IMR-90 (cell line): Measurements from ENCODE around the gene RER1. TPM values are rescaled to one million over a fixed set of nuclear protein-coding genes. Genes with fewer than 3 reads are reported as not detected.

Experiments
- ATAC-seq: fragments of 200-7000 bp; cut with Tn5 transposase; 2 replicates; pipeline ENCODE4 v1.9.1; 2020; ENCODE audit warnings: low read depth, mild to moderate bottlenecking, moderate library complexity
- BruUV-seq: library from RNA; stranded (reverse); fragments of 400-500 nt; replicated peaks from 2 replicates; lab custom pipeline; 2021; lab: Mats Ljungman, UMichigan
- CTCF ChIA-PET: fragments of 300-600 bp; formaldehyde crosslinking; extraction: SDS; loops from one replicate; lab custom pipeline; 2021; ENCODE audit warnings: antibody characterized with exemption; lab: Yijun Ruan, JAX
- POLR2A ChIA-PET: fragments of 300-600 bp; sonication (Branson Sonifier 250); formaldehyde crosslinking; loops from one replicate; lab custom pipeline; 2022; ENCODE audit warnings: antibody characterized with exemption; ENCODE audit not compliant: unreplicated experiment; lab: Charles Lee
- DNase-seq: peaks from one replicate; pipeline ENCODE4 v3.0.0; 2013
- H2AFZ ChIP-seq: replicated peaks from 2 replicates; pipeline ENCODE3; 2013; ENCODE audit warnings: low read length, mild to moderate bottlenecking; ENCODE audit not compliant: poor library complexity
- H2AK5ac ChIP-seq: 2 replicates; pipeline ENCODE4 v1.6.1; 2013; ENCODE audit warnings: low read depth, low read length, inconsistent platforms
- H2AK9ac ChIP-seq: replicated peaks from 2 replicates; pipeline ENCODE3; 2013; ENCODE audit warnings: mild to moderate bottlenecking, low read depth, low read length, moderate library complexity; ENCODE audit not compliant: poor library complexity
- H2BK120ac ChIP-seq: 2 replicates; pipeline ENCODE4 v1.6.1; 2013; ENCODE audit warnings: low read depth, low read length, inconsistent platforms
- H2BK15ac ChIP-seq: 3 replicates; pipeline ENCODE4 v1.6.1; 2013; ENCODE audit warnings: low read depth, low read length, inconsistent platforms
- H2BK20ac ChIP-seq: 2 replicates; pipeline ENCODE4 v1.6.1; 2013; ENCODE audit warnings: low read depth, mild to moderate bottlenecking, inconsistent platforms, low read length, moderate library complexity
- H2BK5ac ChIP-seq: 2 replicates; pipeline ENCODE4 v1.6.1; 2013; ENCODE audit warnings: mild to moderate bottlenecking, low read depth, low read length, inconsistent platforms; ENCODE audit not compliant: poor library complexity, severe bottlenecking
- H3K14ac ChIP-seq: replicated peaks from 2 replicates; pipeline ENCODE4 v1.6.1; 2013; ENCODE audit warnings: low read depth, low read length, inconsistent platforms
- H3K18ac ChIP-seq: 2 replicates; pipeline ENCODE4 v1.6.1; 2013; ENCODE audit warnings: low read depth, low read length, control low read depth
- H3K23ac ChIP-seq: 2 replicates; pipeline ENCODE4 v1.6.1; 2013; ENCODE audit warnings: low read depth, low read length, inconsistent platforms
- H3K27ac ChIP-seq: 2 replicates; pipeline ENCODE4 v1.5.1; 2013; ENCODE audit warnings: mild to moderate bottlenecking, control low read depth, low read length; ENCODE audit not compliant: insufficient read depth
- H3K27me3 ChIP-seq: 2 replicates; pipeline ENCODE4 v1.6.1; 2013; ENCODE audit warnings: low read length; ENCODE audit not compliant: control insufficient read depth, insufficient read depth
- H3K36me3 ChIP-seq: 2 replicates; pipeline ENCODE4 v1.6.1; 2013; ENCODE audit warnings: low read length, mixed read lengths; ENCODE audit not compliant: control insufficient read depth, insufficient read depth
- H3K4ac ChIP-seq: 2 replicates; pipeline ENCODE4 v1.6.1; 2013; ENCODE audit warnings: low read depth, low read length, inconsistent platforms
- H3K4me1 ChIP-seq: 2 replicates; pipeline ENCODE4 v1.6.1; 2013; ENCODE audit warnings: low read length, mixed read lengths; ENCODE audit not compliant: control insufficient read depth, insufficient read depth
- H3K4me2 ChIP-seq: 2 replicates; pipeline ENCODE4 v1.6.1; 2013; ENCODE audit warnings: low read depth, mild to moderate bottlenecking, control low read depth, low read length, moderate library complexity
- H3K4me3 ChIP-seq: 2 replicates; pipeline ENCODE4 v1.5.1; 2013; ENCODE audit warnings: low read depth, mild to moderate bottlenecking, control low read depth, low read length, moderate library complexity; ENCODE audit not compliant: insufficient read depth
- H3K56ac ChIP-seq: 2 replicates; pipeline ENCODE4 v1.6.1; 2013; ENCODE audit warnings: low read length, inconsistent platforms; ENCODE audit not compliant: insufficient read depth; ENCODE audit errors: extremely low read depth
- H3K79me1 ChIP-seq, 2 experiments: 2 replicates each; pipeline ENCODE4 v1.6.1; 2013; ENCODE audit warnings: low read length in 2 of 2, inconsistent platforms in 1 of 2, low read depth in 1 of 2
- H3K9ac ChIP-seq: 2 replicates; pipeline ENCODE4 v1.6.1; 2013; ENCODE audit warnings: low read depth, low read length, control low read depth
- H3K9me1 ChIP-seq: 2 replicates; pipeline ENCODE4 v1.6.1; 2013; ENCODE audit warnings: low read length, inconsistent platforms; ENCODE audit not compliant: insufficient read depth
- H3K9me3 ChIP-seq: 2 replicates; pipeline ENCODE4 v1.6.1; 2013; ENCODE audit warnings: low read length; ENCODE audit not compliant: control insufficient read depth, insufficient read depth
- H4K20me1 ChIP-seq: 2 replicates; pipeline ENCODE4 v1.6.1; 2013; ENCODE audit warnings: low read length, inconsistent platforms; ENCODE audit not compliant: insufficient read depth
- H4K5ac ChIP-seq: 2 replicates; pipeline ENCODE4 v1.6.1; 2013; ENCODE audit warnings: mild to moderate bottlenecking, low read depth, low read length, control low read depth
- H4K8ac ChIP-seq, 2 experiments: 2 replicates each; pipeline ENCODE4 v1.6.1; 2013; ENCODE audit warnings: low read depth in 2 of 2, low read length in 2 of 2, control low read depth in 1 of 2, inconsistent platforms in 1 of 2
- H4K91ac ChIP-seq: 2 replicates; pipeline ENCODE4 v1.6.1; 2013; ENCODE audit warnings: low read depth, low read length, inconsistent platforms; ENCODE audit not compliant: insufficient read depth
- BHLHE40 ChIP-seq: fragments of 150-350 bp; IDR thresholded peaks from 2 replicates; pipeline ENCODE4 v1.6.1; 2016; ENCODE audit warnings: mild to moderate bottlenecking, low read depth, low read length
- CEBPB ChIP-seq: IDR thresholded peaks from 2 replicates; pipeline ENCODE4 v1.6.1; 2012; ENCODE audit warnings: low read depth, low read length, improper control_type of control experiment
- CHD1 ChIP-seq: IDR thresholded peaks from 2 replicates; pipeline ENCODE4 v1.6.1; 2012; ENCODE audit warnings: low read depth, low read length, improper control_type of control experiment
- FOS ChIP-seq: fragments of 150-350 bp; IDR thresholded peaks from 2 replicates; pipeline ENCODE4 v1.6.1; 2016; ENCODE audit warnings: low read depth, low read length
- MAZ ChIP-seq: IDR thresholded peaks from 2 replicates; pipeline ENCODE4 v1.6.1; 2012; ENCODE audit warnings: low read depth, mild to moderate bottlenecking, low read length, improper control_type of control experiment, moderate library complexity, borderline replicate concordance
- MXI1 ChIP-seq: IDR thresholded peaks from 2 replicates; pipeline ENCODE4 v1.6.1; 2012; ENCODE audit warnings: low read depth, mild to moderate bottlenecking, low read length, moderate library complexity, borderline replicate concordance
- NFE2L2 ChIP-seq: fragments of 150-350 bp; IDR thresholded peaks from 2 replicates; pipeline ENCODE4 v1.6.1; 2016; ENCODE audit warnings: low read depth, mild to moderate bottlenecking, low read length
- POLR2A ChIP-seq: IDR thresholded peaks from 2 replicates; pipeline ENCODE4 v1.6.1; 2012; ENCODE audit warnings: mild to moderate bottlenecking, low read depth, low read length
- RAD21 ChIP-seq: IDR thresholded peaks from 2 replicates; pipeline ENCODE4 v1.6.1; 2012; ENCODE audit warnings: low read length, improper control_type of control experiment
- RCOR1 ChIP-seq: IDR thresholded peaks from 2 replicates; pipeline ENCODE4 v1.6.1; 2012; ENCODE audit warnings: mild to moderate bottlenecking, low read length, improper control_type of control experiment; ENCODE audit not compliant: insufficient replicate concordance
- RFX5 ChIP-seq: IDR thresholded peaks from 2 replicates; pipeline ENCODE4 v1.8.0; 2012; ENCODE audit warnings: low read depth, mild to moderate bottlenecking, low read length, moderate library complexity
- SMC3 ChIP-seq: fragments of 150-350 bp; IDR thresholded peaks from 2 replicates; pipeline ENCODE4 v1.6.1; 2016; ENCODE audit warnings: low read depth, mild to moderate bottlenecking, antibody characterized with exemption, low read length, moderate library complexity
- WGBS, 2 experiments: methylation state at CpG; one replicate each; pipeline versions ENCODE4 v1.1.5 to v1.1.7; 2013; ENCODE audit warnings: missing lambda C conversion rate in 2 of 2; ENCODE audit not compliant: insufficient read length in 1 of 2; ENCODE audit errors: extremely low coverage in 2 of 2; 5-methylcytosine and 5-hydroxymethylcytosine counted together
- dilution Hi-C: fragments of 300-500 bp; cut with HindIII; formaldehyde crosslinking; loops from one replicate; pipeline ENCODE4 v1.14.3; 2018; ENCODE audit warnings: low sequenced_read_pairs; ENCODE audit not compliant: unreplicated experiment
- in situ Hi-C: fragments of 300-500 bp; cut with MboI; formaldehyde crosslinking; loops from 3 replicates; pipeline ENCODE4 v1.14.3; 2019; ENCODE audit warnings: low sequenced_read_pairs, inconsistent platforms, mixed read lengths
- intact Hi-C: fragments of 100-400 bp; cut with micrococcal nuclease; formaldehyde crosslinking; loops from 2 replicates; pipeline ENCODE4 v1.10.0; 2022
- polyA plus RNA-seq, 3 experiments: library from polyadenylated mRNA; depleted of rRNA; stranded (reverse); fragments of >200 nt; gene quantifications; 2 replicates each; pipeline ENCODE4 v1.2.3, GENCODE V29; 2012; ENCODE audit warnings: low replicate concordance in 1 of 3
- total RNA-seq: library from RNA; depleted of rRNA; stranded (reverse); fragments of >200 nt; gene quantifications from 2 replicates; pipeline ENCODE4 v1.2.3, GENCODE V29; 2012
- TF ChIP-seq, protein P1 (sequence below): conservative IDR thresholded peaks from 2 replicates; pipeline ENCODE4 v1.5.1; 2012; ENCODE audit warnings: mild to moderate bottlenecking, low read depth, low read length, improper control_type of control experiment
- TF ChIP-seq, protein P2 (sequence below): fragments of 150-350 bp; IDR thresholded peaks from 2 replicates; pipeline ENCODE4 v1.6.1; 2016; ENCODE audit warnings: low read depth, mild to moderate bottlenecking, low read length, moderate library complexity, borderline replicate concordance
- TF ChIP-seq, protein P3 (sequence below): fragments of 150-350 bp; IDR thresholded peaks from 2 replicates; pipeline ENCODE4 v1.6.1; 2017; ENCODE audit warnings: mild to moderate bottlenecking, antibody characterized with exemption, low read length, low read depth

RER1 gene
- total and polyA plus RNA-seq, 2 of the 4 experiments (the other 2 are of a cell fraction) = 47.1 to 240 TPM

DNA sequence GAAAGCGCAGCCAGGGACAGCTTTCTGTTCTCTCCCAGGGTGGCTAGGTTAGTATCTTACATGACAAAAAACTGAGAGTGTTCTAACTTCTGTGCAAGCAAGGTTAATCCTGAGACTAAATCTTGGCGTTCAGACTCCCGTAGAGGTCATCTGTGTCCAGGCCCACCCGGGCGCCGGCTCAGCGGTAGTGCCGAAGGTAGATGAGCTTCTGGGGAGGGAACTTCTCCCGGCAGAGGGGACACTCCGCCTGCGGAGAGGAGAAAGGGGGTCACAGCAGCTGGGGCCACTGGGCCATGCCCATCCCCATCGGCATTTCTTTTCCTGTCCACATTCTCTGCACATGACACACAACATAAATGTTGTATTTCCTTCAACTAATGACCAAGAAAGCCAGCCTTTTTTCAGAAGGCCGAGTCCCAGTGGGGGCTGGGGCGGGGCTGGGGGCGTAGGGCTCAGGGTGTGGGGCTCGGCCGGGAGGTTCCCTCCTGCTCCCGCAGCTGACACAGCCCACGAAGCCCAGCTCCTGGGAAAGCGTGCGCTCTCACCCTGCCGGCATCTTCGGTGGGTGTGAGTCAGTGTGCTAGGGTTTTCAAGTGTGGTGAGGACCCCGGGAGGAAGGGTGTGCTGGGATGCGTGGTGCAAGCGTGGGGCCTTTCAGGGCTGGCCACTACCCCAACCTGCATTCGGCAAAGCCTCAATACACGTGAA is 14.1 kb downstream of the RER1 start:
- H2AK9ac ChIP-seq = peak overlapping the region; percentile 77
- ChIA-PET POLR2A (no interaction called here), CTCF (no interaction called here)
- intact Hi-C loops = no loop called here
- no peak overlapping the region for H3K14ac ChIP-seq
- no peak overlapping the region; the same call in 1 of the 2 replicates for H2AK5ac ChIP-seq
- H3K79me1 ChIP-seq = peaks cover 15 to 47% of the 10 kb centered on the region in 2 experiments
- DNase-seq = peak; percentile 45
- no peaks in the 10 kb centered on the region for H3K9me3 ChIP-seq
- ATAC-seq = peak; percentile 31
- H3K27me3 ChIP-seq = no peaks in the 10 kb centered on the region
- no TSS peak for BruUV-seq
- WGBS, 2 experiments = 91% methylated on average over 12 of the region's 28 CpGs; no CpG with 5 or more reads in 1 of the 2 experiments
- no peak overlapping the region for H2BK120ac ChIP-seq
- H4K8ac ChIP-seq = 0 out of 4 replicates have a peak overlapping the region, but pooled peaks of 1 of the 2 experiments have one; percentile 9
- in situ Hi-C loops = loop anchor here (25.0 kb wide), 1 partner anchor 907 kb away; no protein-coding TSS in a partner anchor
- H3K4ac ChIP-seq = 0 out of 2 replicates have a peak overlapping the region, but pooled peaks have one; percentile 12
- H3K4me1 ChIP-seq = peaks cover 8% of the 10 kb centered on the region
- no peak overlapping the region for H3K9ac ChIP-seq
- H4K20me1 ChIP-seq = peaks cover 26% of the 10 kb centered on the region; the same call in 1 of the 2 replicates
- H3K36me3 ChIP-seq = peaks cover 70% of the 10 kb centered on the region
- H3K18ac ChIP-seq = no peak overlapping the region
- no peak overlapping the region for H3K27ac ChIP-seq
- dilution Hi-C loops = no loop called here
- H3K4me2 ChIP-seq = no peak overlapping the region
- no peak overlapping the region for H2BK20ac ChIP-seq
- H3K9me1 ChIP-seq = no peaks in the 10 kb centered on the region
- no peak overlapping the region for H3K56ac ChIP-seq
- peak overlapping the region; percentile 23 for H2BK5ac ChIP-seq
- no peak overlapping the region for H3K23ac ChIP-seq
- no peak overlapping the region for H4K91ac ChIP-seq
- no peak overlapping the region for H2BK15ac ChIP-seq
- no peak overlapping the region for H4K5ac ChIP-seq
- no peak overlapping the region for H2AFZ ChIP-seq
- no peak overlapping the region for H3K4me3 ChIP-seq
- TF ChIP-seq RCOR1 = no peak
- TF ChIP-seq CHD1 = no peak
- TF ChIP-seq RFX5 = no peak
- TF ChIP-seq MAZ = no peak
- TF ChIP-seq, protein P1, sequence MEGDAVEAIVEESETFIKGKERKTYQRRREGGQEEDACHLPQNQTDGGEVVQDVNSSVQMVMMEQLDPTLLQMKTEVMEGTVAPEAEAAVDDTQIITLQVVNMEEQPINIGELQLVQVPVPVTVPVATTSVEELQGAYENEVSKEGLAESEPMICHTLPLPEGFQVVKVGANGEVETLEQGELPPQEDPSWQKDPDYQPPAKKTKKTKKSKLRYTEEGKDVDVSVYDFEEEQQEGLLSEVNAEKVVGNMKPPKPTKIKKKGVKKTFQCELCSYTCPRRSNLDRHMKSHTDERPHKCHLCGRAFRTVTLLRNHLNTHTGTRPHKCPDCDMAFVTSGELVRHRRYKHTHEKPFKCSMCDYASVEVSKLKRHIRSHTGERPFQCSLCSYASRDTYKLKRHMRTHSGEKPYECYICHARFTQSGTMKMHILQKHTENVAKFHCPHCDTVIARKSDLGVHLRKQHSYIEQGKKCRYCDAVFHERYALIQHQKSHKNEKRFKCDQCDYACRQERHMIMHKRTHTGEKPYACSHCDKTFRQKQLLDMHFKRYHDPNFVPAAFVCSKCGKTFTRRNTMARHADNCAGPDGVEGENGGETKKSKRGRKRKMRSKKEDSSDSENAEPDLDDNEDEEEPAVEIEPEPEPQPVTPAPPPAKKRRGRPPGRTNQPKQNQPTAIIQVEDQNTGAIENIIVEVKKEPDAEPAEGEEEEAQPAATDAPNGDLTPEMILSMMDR = no peak
- TF ChIP-seq, protein P2, sequence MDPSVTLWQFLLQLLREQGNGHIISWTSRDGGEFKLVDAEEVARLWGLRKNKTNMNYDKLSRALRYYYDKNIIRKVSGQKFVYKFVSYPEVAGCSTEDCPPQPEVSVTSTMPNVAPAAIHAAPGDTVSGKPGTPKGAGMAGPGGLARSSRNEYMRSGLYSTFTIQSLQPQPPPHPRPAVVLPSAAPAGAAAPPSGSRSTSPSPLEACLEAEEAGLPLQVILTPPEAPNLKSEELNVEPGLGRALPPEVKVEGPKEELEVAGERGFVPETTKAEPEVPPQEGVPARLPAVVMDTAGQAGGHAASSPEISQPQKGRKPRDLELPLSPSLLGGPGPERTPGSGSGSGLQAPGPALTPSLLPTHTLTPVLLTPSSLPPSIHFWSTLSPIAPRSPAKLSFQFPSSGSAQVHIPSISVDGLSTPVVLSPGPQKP = no peak
- TF ChIP-seq BHLHE40 = no peak
- no peak for TF ChIP-seq MXI1
- no peak for TF ChIP-seq NFE2L2
- TF ChIP-seq CEBPB = no peak
- no peak for TF ChIP-seq FOS
- TF ChIP-seq SMC3 = no peak
- TF ChIP-seq, protein P3, sequence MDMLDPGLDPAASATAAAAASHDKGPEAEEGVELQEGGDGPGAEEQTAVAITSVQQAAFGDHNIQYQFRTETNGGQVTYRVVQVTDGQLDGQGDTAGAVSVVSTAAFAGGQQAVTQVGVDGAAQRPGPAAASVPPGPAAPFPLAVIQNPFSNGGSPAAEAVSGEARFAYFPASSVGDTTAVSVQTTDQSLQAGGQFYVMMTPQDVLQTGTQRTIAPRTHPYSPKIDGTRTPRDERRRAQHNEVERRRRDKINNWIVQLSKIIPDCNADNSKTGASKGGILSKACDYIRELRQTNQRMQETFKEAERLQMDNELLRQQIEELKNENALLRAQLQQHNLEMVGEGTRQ = no peak
- no peak for TF ChIP-seq RAD21
- TF ChIP-seq POLR2A = no peak
